Measurements from ENCODE around the gene MEX3C.

Gene MEX3C

GRCh38 chr18:51185075-51185474 lies 12.4 kb downstream of the MEX3C start:
- TF ChIP-seq, protein P1, sequence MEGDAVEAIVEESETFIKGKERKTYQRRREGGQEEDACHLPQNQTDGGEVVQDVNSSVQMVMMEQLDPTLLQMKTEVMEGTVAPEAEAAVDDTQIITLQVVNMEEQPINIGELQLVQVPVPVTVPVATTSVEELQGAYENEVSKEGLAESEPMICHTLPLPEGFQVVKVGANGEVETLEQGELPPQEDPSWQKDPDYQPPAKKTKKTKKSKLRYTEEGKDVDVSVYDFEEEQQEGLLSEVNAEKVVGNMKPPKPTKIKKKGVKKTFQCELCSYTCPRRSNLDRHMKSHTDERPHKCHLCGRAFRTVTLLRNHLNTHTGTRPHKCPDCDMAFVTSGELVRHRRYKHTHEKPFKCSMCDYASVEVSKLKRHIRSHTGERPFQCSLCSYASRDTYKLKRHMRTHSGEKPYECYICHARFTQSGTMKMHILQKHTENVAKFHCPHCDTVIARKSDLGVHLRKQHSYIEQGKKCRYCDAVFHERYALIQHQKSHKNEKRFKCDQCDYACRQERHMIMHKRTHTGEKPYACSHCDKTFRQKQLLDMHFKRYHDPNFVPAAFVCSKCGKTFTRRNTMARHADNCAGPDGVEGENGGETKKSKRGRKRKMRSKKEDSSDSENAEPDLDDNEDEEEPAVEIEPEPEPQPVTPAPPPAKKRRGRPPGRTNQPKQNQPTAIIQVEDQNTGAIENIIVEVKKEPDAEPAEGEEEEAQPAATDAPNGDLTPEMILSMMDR (IDR thresholded peaks at IDR 0.05; ENCODE audit: control extremely low read depth, extremely low read depth, low read depth, missing control alignments), result no peak
- ChIA-PET CTCF (interaction anchor here (1.2 to 5.4 kb wide), 7 partner anchors 9 to 21 kb away, joined by 3 to 34 read pairs (median 4); partner anchors contain the start of gene MEX3C), POLR2A (interaction anchor here (0.5 kb wide), 1 partner anchor 483 kb away, joined by 6 read pairs; no protein-coding TSS in a partner anchor)
- DNase-seq (ENCODE audit: extremely low spot score), result no peak

DNA sequence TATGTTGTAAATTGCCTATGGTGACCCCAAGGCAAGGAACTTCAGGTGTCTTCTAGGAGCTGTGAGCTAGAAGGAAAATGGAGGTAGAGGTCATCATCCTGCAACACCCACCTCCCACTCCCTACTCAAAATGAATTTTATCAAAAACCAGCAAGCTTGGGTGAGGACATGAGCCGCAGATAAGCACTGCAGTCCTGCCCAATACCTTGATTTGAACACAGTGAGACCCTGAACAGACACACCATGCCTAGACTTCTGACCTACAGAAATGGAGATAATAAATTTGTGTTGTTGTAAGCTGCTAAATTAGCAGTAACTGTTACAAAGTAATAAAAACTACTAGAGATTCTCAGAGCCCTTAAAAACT lies 13.4 kb downstream of the MEX3C start:
- ChIA-PET CTCF (interaction anchor here (0.8 to 5.4 kb wide), 7 partner anchors 8 to 64 kb away, joined by 3 to 34 read pairs (median 3); partner anchors contain the start of gene MEX3C), POLR2A (no interaction called here)
- TF ChIP-seq, protein P1 (IDR thresholded peaks at IDR 0.05; ENCODE audit: control extremely low read depth, extremely low read depth, low read depth, missing control alignments), result no peak
- DNase-seq (ENCODE audit: extremely low spot score), result no peak

DNA sequence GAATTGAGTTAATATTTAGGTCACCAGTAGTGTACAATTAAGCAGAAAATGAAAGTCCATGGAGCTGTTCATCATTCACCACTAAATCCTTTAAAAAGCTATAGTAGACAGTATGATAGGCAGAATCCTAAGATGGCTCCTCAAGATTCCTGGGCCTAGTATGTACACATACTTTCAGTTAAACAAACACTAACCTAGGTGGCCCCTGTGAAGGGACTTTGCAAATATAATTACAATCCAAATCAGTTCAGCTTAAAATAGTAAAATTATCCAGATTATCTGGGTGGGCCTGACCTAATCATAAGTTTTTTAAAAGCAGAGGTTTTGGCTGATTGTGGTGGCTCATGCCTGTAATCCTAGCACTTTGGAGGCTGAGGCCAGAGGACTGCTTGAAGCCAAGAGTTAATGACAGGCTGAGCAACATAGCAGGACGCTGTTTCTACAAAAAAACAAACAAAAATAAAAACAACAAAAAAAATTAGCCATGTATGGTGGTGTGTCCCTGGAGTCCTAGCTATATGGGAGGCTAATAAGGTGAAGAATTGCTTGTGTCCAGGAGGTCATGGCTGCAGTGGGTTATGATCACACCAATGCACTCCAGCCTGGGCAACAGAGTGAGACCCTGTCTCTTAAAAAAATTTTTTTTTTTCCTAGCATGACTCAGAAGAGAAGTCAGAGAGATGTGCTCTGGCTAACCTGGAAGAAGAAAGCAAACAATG lies 13.9 kb downstream of the MEX3C start:
- CTCF ChIA-PET, result interaction anchor here (0.8 to 5.4 kb wide), 9 partner anchors 9 to 79 kb away, joined by 3 to 34 read pairs (median 5); partner anchors contain the start of gene MEX3C
- no peak for DNase-seq (ENCODE audit: extremely low spot score)
- POLR2A ChIA-PET, result interaction anchor here (0.9 kb wide), 1 partner anchor 9 kb away, joined by 3 read pairs; no protein-coding TSS in a partner anchor
- TF ChIP-seq, protein P1 (IDR thresholded peaks at IDR 0.05; ENCODE audit: control extremely low read depth, extremely low read depth, low read depth, missing control alignments), result no peak

- CTCF ChIA-PET, result interaction anchor here (1.0 to 5.4 kb wide), 9 partner anchors 10 to 79 kb away, joined by 3 to 34 read pairs (median 6); partner anchors contain the start of gene MEX3C
- TF ChIP-seq, protein P1 (IDR thresholded peaks at IDR 0.05; ENCODE audit: control extremely low read depth, extremely low read depth, low read depth, missing control alignments), result no peak
- no peak for DNase-seq (ENCODE audit: extremely low spot score)
- POLR2A ChIA-PET, result interaction anchor here (0.9 kb wide), 1 partner anchor 10 kb away, joined by 3 read pairs; no protein-coding TSS in a partner anchor
Measured at GRCh38 chr18:51182824-51183223, 14.7 kb downstream of the MEX3C start.

DNA sequence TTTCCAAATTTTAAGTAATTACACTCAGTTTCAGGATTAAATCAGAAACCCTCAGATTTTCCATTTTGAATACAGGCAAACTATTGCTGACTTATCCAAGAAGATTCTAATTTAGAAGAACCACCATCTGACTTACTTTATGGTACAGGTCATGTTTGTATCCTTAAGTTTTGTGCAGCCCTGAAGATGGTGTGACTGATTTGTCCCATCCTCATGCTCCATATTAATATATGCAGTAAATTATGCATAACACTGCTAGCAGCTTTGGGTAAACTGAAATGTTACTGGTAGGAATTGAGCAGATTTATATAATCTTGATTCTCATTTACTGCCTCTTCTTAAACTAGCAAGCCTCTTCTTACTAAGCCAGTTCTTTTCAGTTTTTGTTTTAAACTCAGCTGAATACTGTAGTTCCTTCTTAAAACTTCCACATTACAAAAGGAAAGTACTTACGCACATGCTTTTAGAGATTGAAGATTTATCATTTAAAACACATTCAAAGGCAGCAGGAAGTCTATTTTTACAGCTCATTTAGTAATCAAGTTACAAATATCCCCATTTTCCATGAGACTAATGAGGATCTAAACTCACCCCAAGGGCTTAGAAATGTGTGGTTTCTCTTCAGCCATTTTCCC lies 25.7 kb downstream of the MEX3C start:
- ChIA-PET CTCF (interaction anchor here (1.8 to 1.9 kb wide), 3 partner anchors 8 to 24 kb away, joined by 4 to 6 read pairs (median 5); no protein-coding TSS in a partner anchor), POLR2A (no interaction called here)
- no peak for DNase-seq (ENCODE audit: extremely low spot score)
- TF ChIP-seq, protein P1 (IDR thresholded peaks at IDR 0.05; ENCODE audit: control extremely low read depth, extremely low read depth, low read depth, missing control alignments), result no peak

GRCh38 chr18:51171223-51171622 lies 26.3 kb downstream of the MEX3C start:
- no peak for DNase-seq (ENCODE audit: extremely low spot score)
- POLR2A ChIA-PET, result no interaction called here
- CTCF ChIA-PET, result interaction anchor here (1.0 to 1.9 kb wide), 2 partner anchors 13 kb away, joined by 3 to 6 read pairs; no protein-coding TSS in a partner anchor
- TF ChIP-seq, protein P1 (IDR thresholded peaks at IDR 0.05; ENCODE audit: control extremely low read depth, extremely low read depth, low read depth, missing control alignments), result no peak
